ENCODE measurements around the gene ARAF. TPM values are rescaled to one million over a fixed set of nuclear protein-coding genes. Genes with fewer than 3 reads are reported as not detected.
"Not testable (repeated sequence)": the region's sequence is repeated elsewhere in the genome, so short reads cannot be mapped to it uniquely, and the experiment has no call there.

ARAF gene
- total and polyA plus RNA-seq, 2 donors (not counting 1 experiment from before 2014, with no cell fraction given): 14.4 to 40.9 TPM

- TF ChIP-seq CTCF (conservative IDR thresholded peaks at IDR 0.05 in 1 of 2, IDR thresholded peaks at IDR 0.05 in 1 of 2; ENCODE audit: low read depth in 1 of 2, low read length in 2 of 2): no peak
- TF ChIP-seq EZH2 (IDR thresholded peaks at IDR 0.05; ENCODE audit: low read length, missing control alignments): no peak
- DNase-seq (ENCODE audit: low read depth in 2 of 2): no peak
- H3K4me3 ChIP-seq (replicated peaks in 1 of 4; ENCODE audit: control extremely low read depth in 1 of 4, insufficient read depth in 1 of 4, low read depth in 3 of 4, low read length in 4 of 4): no peak overlapping the region
- H4K20me1 ChIP-seq (ENCODE audit: control insufficient read depth, extremely low read depth, insufficient read depth, low read length): no peaks in the 10 kb centered on the region
- H3K36me3 ChIP-seq (ENCODE audit: control insufficient read depth, insufficient read depth, low read length): no peaks in the 10 kb centered on the region
- H3K9ac ChIP-seq (ENCODE audit: insufficient read depth, low read length): no peak overlapping the region
- no peak overlapping the region for H3K27ac ChIP-seq (ENCODE audit: insufficient read depth, low read length)
- no peaks in the 10 kb centered on the region for H3K4me1 ChIP-seq (ENCODE audit: control insufficient read depth, extremely low read depth, insufficient read depth, low read length)
- H3K9me3 ChIP-seq (ENCODE audit: control insufficient read depth, insufficient read depth, low read depth, low read length): no peaks in the 10 kb centered on the region
- no peaks in the 10 kb centered on the region for H3K79me2 ChIP-seq (ENCODE audit: control insufficient read depth, insufficient read depth, low read length)
- H3K4me2 ChIP-seq (ENCODE audit: extremely low read depth, insufficient read depth, low read length): no peak overlapping the region
- H2AFZ ChIP-seq (ENCODE audit: low read length): no peak overlapping the region
- no peaks in the 10 kb centered on the region for H3K27me3 ChIP-seq (ENCODE audit: control insufficient read depth, insufficient read depth, low read length)
These were observed 36.2 kb downstream of the ARAF start for GRCh38 chrX:47597222-47597621.

GRCh38 chrX:47603125-47603524 lies 42.1 kb downstream of the ARAF start:
- not testable (repeated sequence) for H3K27me3 ChIP-seq (ENCODE audit: control insufficient read depth, insufficient read depth, low read length); H3K9ac ChIP-seq (ENCODE audit: insufficient read depth, low read length); H3K4me2 ChIP-seq (ENCODE audit: extremely low read depth, insufficient read depth, low read length); H3K79me2 ChIP-seq (ENCODE audit: control insufficient read depth, insufficient read depth, low read length); H3K36me3 ChIP-seq (ENCODE audit: control insufficient read depth, insufficient read depth, low read length); DNase-seq (ENCODE audit: low read depth in 2 of 2); H4K20me1 ChIP-seq (ENCODE audit: control insufficient read depth, extremely low read depth, insufficient read depth, low read length); H3K27ac ChIP-seq (ENCODE audit: insufficient read depth, low read length); H2AFZ ChIP-seq (ENCODE audit: low read length); H3K9me3 ChIP-seq (ENCODE audit: control insufficient read depth, insufficient read depth, low read depth, low read length); H3K4me1 ChIP-seq (ENCODE audit: control insufficient read depth, extremely low read depth, insufficient read depth, low read length); H3K4me3 ChIP-seq (replicated peaks in 1 of 4; ENCODE audit: control extremely low read depth in 1 of 4, insufficient read depth in 1 of 4, low read depth in 3 of 4, low read length in 4 of 4)

GRCh38 chrX:47605024-47605423 lies 44.0 kb downstream of the ARAF start:
- no peak overlapping the region for H3K9ac ChIP-seq (ENCODE audit: insufficient read depth, low read length)
- TF ChIP-seq EZH2 (IDR thresholded peaks at IDR 0.05; ENCODE audit: low read length, missing control alignments) (no peak), CTCF (conservative IDR thresholded peaks at IDR 0.05 in 1 of 2, IDR thresholded peaks at IDR 0.05 in 1 of 2; ENCODE audit: low read depth in 1 of 2, low read length in 2 of 2) (no peak)
- H3K4me1 ChIP-seq (ENCODE audit: control insufficient read depth, extremely low read depth, insufficient read depth, low read length): no peaks in the 10 kb centered on the region
- no peak overlapping the region for H3K4me3 ChIP-seq (replicated peaks in 1 of 4; ENCODE audit: control extremely low read depth in 1 of 4, insufficient read depth in 1 of 4, low read depth in 3 of 4, low read length in 4 of 4)
- H3K27me3 ChIP-seq (ENCODE audit: control insufficient read depth, insufficient read depth, low read length): peaks cover 3% of the 10 kb centered on the region
- H2AFZ ChIP-seq (ENCODE audit: low read length): no peak overlapping the region
- no peaks in the 10 kb centered on the region for H3K36me3 ChIP-seq (ENCODE audit: control insufficient read depth, insufficient read depth, low read length)
- no peaks in the 10 kb centered on the region for H4K20me1 ChIP-seq (ENCODE audit: control insufficient read depth, extremely low read depth, insufficient read depth, low read length)
- H3K27ac ChIP-seq (ENCODE audit: insufficient read depth, low read length): no peak overlapping the region
- H3K9me3 ChIP-seq (ENCODE audit: control insufficient read depth, insufficient read depth, low read depth, low read length): no peaks in the 10 kb centered on the region
- no peak overlapping the region for H3K4me2 ChIP-seq (ENCODE audit: extremely low read depth, insufficient read depth, low read length)
- DNase-seq (ENCODE audit: low read depth in 2 of 2): no peak
- H3K79me2 ChIP-seq (ENCODE audit: control insufficient read depth, insufficient read depth, low read length): no peaks in the 10 kb centered on the region

Measured in fibroblast of lung (primary cell).